Psoas muscle (tissue), 8 donors: ENCODE measurements around the gene DOK6. TPM values are rescaled to one million over a fixed set of nuclear protein-coding genes. Genes with fewer than 3 reads are reported as not detected.

Experiments
- ATAC-seq, 4 donors: fragments of 200-7000 bp; cut with Tn5 transposase; one replicate each; pipeline ENCODE4 v1.9.1; 2020; ENCODE audit warnings: moderate library complexity in 3 of 4, mild to moderate bottlenecking in 2 of 4
- DNase-seq, 2 donors: peaks; one replicate each; pipeline ENCODE4 v3.0.0-alpha.2; 2020
- H3K27ac ChIP-seq: fragments of 200-600 bp; one replicate; pipeline ENCODE4 v1.8.0; 2022
- H3K27me3 ChIP-seq, 3 donors: fragments of 200-600 bp in 1 of 3; one replicate each; pipeline versions ENCODE4 v1.6.1 to v1.8.0; 2013 to 2022; ENCODE audit warnings: low read length in 2 of 3, mild to moderate bottlenecking in 2 of 3, moderate library complexity in 1 of 3; ENCODE audit not compliant: insufficient read depth in 3 of 3
- H3K36me3 ChIP-seq, 2 donors: fragments of 200-600 bp in 1 of 2; one replicate each; pipeline versions ENCODE4 v1.6.1 to v1.8.0; 2013 to 2022; ENCODE audit warnings: low read depth in 1 of 2, mild to moderate bottlenecking in 1 of 2, moderate library complexity in 1 of 2; ENCODE audit not compliant: insufficient read depth in 1 of 2
- H3K4me1 ChIP-seq: fragments of 200-600 bp; one replicate; pipeline ENCODE4 v1.8.0; 2022
- H3K4me3 ChIP-seq: fragments of 200-600 bp; one replicate; pipeline ENCODE4 v1.8.0; 2022; ENCODE audit warnings: mild to moderate bottlenecking
- H3K9me3 ChIP-seq: fragments of 200-600 bp; one replicate; pipeline ENCODE4 v1.8.0; 2022
- WGBS, 3 donors: extraction: QIAGEN DNeasy Blood & Tissue Kit; methylation state at CpG; one replicate each; pipeline versions ENCODE4 v1.1.6 to v1.1.7; 2013; 5-methylcytosine and 5-hydroxymethylcytosine counted together
- intact Hi-C, 2 donors: fragments of 100-400 bp; cut with DNase I; formaldehyde crosslinking; loops; one replicate each; pipeline versions ENCODE4 v1.11.0 to v1.14.2; 2022
- polyA plus RNA-seq, 3 donors: library from polyadenylated mRNA; stranded (reverse); fragments of 200-250 nt; gene quantifications; one replicate each; pipeline ENCODE4 v1.2.3, GENCODE V29; 2013
- total RNA-seq, 4 donors: library from RNA; stranded (reverse); fragmentation: NEBNext Ultra II Directional in 2 of 4; extraction: Animal tissue kit (Norgen Biotek cat#: 25700) in 2 of 4; gene quantifications; one replicate each; pipeline versions ENCODE4 v1.2.1 to v1.2.4, GENCODE V29; 2021 to 2023
- TF ChIP-seq, protein P1 (sequence below): fragments of 200-600 bp; IDR thresholded peaks from one replicate; pipeline ENCODE4 v1.8.0; 2022; ENCODE audit warnings: antibody characterized with exemption
- donor health status: healthy with polysubstance abuse.
- donor health status: DM: no; HTN: no; CAD: no; lungs with moderate emphysema.
- donor health status: Bipolar disorder and iron deficiency.
- donor health status: healthy.
- donor health status: DM: yes; HTN: yes; CAD: no.
- donor health status: DM: no; HTN: no; CAD: no.
- donor health status: DM: no; HTN: no; CAD: no.
- donor health status: DM: yes; HTN: yes; CAD: no.

DOK6 gene
- total and polyA plus RNA-seq, 7 donors: 0.05 to 0.97 (median 0.18) TPM

DNA sequence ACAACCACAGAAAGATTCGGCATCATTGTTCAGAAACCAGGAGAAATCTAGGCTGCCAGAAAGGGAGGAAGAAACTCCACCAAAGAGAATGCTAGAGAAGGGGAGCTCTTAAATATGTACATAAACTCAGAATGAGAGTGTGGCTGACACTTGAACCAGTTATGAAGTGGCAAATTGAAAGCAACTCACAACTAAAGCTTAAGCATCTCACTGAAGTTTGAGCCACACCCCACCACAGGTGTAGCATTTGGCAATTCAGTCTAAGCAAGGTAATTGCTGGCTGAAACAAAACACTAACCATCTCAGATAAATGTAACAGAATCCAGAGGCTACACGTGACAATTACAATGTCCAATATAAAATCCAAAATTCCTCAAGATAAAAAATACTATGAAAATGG, 168.4 kb downstream of the DOK6 start:
- TF ChIP-seq, protein P1, sequence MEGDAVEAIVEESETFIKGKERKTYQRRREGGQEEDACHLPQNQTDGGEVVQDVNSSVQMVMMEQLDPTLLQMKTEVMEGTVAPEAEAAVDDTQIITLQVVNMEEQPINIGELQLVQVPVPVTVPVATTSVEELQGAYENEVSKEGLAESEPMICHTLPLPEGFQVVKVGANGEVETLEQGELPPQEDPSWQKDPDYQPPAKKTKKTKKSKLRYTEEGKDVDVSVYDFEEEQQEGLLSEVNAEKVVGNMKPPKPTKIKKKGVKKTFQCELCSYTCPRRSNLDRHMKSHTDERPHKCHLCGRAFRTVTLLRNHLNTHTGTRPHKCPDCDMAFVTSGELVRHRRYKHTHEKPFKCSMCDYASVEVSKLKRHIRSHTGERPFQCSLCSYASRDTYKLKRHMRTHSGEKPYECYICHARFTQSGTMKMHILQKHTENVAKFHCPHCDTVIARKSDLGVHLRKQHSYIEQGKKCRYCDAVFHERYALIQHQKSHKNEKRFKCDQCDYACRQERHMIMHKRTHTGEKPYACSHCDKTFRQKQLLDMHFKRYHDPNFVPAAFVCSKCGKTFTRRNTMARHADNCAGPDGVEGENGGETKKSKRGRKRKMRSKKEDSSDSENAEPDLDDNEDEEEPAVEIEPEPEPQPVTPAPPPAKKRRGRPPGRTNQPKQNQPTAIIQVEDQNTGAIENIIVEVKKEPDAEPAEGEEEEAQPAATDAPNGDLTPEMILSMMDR: no peak
- ATAC-seq (no peak), DNase-seq (no peak)
- Histone ChIP-seq H3K27me3 (no peaks in the 10 kb centered on the region), H3K27ac (no peak overlapping the region), H3K4me1 (no peaks in the 10 kb centered on the region), H3K36me3 (no peaks in the 10 kb centered on the region), H3K4me3 (no peak overlapping the region), H3K9me3 (no peaks in the 10 kb centered on the region)
- intact Hi-C loops: no loop called here
- WGBS, 3 donors: 73 to 77% (median 75%) methylated on average over 2 of the region's 2 CpGs

DNA sequence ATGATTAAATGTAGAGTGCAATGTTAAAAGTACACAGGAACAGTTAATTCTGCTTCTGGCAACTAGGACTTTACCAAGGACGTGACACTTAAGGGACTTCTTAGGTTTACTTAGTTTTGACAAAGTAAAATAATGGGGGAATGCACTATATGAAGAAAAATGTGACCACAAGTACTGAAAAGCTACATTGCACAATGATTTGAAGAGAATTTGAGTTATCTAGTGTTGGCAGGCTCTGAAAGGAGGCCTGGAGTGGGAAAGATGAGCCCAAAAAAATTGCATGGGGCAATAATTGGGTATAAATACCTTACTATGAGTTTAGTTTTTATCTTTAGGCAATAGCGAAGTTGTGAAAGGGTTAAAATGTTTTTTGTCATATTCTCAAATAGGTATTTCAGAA, 173.7 kb downstream of the DOK6 start:
- Histone ChIP-seq H3K4me3 (no peak overlapping the region), H3K36me3 (no peaks in the 10 kb centered on the region), H3K27me3 (no peaks in the 10 kb centered on the region), H3K27ac (no peak overlapping the region), H3K9me3 (no peaks in the 10 kb centered on the region), H3K4me1 (no peaks in the 10 kb centered on the region)
- TF ChIP-seq, protein P1: no peak
- DNase-seq: no peak
- no peak for ATAC-seq
- intact Hi-C loops: no loop called here
- 79 to 90% (median 86%) methylated on average over 2 of the region's 2 CpGs for WGBS, 3 donors

DNA sequence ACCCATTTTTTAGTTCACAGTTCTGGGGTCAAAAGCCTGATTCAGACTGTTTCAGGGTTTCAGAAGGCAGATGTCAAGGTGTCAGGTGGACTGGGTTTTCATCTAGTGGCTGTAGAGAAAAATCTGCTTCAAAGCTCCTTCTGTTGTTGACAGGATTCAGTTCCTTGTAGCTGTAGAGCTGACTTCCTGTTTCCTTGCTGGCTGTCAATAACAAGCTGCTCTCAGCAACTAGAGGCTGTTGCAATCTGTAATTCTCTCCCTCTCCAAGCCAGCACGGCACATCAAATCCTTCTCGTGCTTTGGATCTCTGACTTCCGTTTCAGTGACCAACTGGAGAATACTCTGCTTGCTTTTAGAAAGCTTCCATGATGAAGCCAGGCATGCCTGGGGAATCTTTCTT, 179.4 kb downstream of the DOK6 start:
- peaks cover 4% of the 10 kb centered on the region for H3K9me3 ChIP-seq
- TF ChIP-seq, protein P1: no peak
- H3K36me3 ChIP-seq: no peaks in the 10 kb centered on the region
- no peak for ATAC-seq
- no peak for DNase-seq
- WGBS, 3 donors: 36 to 42% (median 41%) methylated on average over 3 of the region's 3 CpGs
- H3K27ac ChIP-seq: no peak overlapping the region
- no peaks in the 10 kb centered on the region for H3K4me1 ChIP-seq
- H3K4me3 ChIP-seq: no peak overlapping the region
- H3K27me3 ChIP-seq: no peaks in the 10 kb centered on the region
- intact Hi-C loops: no loop called here

DNA sequence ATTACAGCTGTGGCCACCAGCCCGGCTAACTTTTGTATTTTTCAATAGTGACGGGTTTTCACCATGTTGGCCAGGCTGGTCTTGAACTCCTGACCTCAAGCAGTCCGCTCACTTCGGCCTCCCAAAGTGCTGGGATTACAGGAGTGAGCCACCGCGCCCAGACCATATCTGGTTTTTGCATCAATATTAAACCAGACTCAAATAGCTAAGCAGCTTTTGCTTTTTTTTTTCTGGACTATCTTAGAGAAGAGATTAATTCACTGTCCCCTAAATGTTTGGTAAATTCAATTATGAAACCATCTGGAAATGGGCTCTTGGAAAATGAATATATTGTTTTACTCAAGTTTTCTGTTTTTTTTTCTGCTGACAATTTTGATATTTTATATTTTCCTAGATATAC, 183.7 kb downstream of the DOK6 start:
- TF ChIP-seq, protein P1: no peak
- intact Hi-C loops: no loop called here
- WGBS, 3 donors: 86 to 92% (median 90%) methylated on average over 6 of the region's 6 CpGs
- ATAC-seq (no peak), DNase-seq (no peak)
- no peaks in the 10 kb centered on the region for H3K36me3 ChIP-seq
- peaks cover 4% of the 10 kb centered on the region for H3K9me3 ChIP-seq
- no peaks in the 10 kb centered on the region for H3K27me3 ChIP-seq
- H3K4me1 ChIP-seq: no peaks in the 10 kb centered on the region
- H3K4me3 ChIP-seq: no peak overlapping the region
- H3K27ac ChIP-seq: no peak overlapping the region

DNA sequence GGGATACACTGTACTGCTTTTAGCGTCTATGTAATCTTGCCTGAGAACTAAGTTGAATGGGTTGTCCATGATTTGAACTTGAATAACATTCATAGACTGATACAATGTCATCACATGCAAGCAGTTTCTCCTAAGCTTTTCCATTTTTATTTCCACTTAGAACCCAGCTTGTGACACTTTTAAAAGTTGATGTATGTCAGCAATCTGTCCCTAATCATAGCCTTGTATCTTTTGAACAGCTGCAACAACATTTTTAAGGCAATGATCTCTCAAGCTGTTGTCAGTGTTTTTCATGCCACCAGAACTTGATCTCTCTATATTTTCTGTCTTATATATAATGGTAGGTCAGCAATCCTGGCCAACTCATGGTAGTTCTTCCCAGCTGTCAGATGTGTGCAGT, 185.0 kb downstream of the DOK6 start:
- ATAC-seq (no peak), DNase-seq (no peak)
- H3K27me3 ChIP-seq: no peaks in the 10 kb centered on the region
- peaks cover 4% of the 10 kb centered on the region for H3K9me3 ChIP-seq
- H3K36me3 ChIP-seq: no peaks in the 10 kb centered on the region
- WGBS, 3 donors: 73 to 86% (median 77%) methylated on average over 1 of the region's 1 CpG
- intact Hi-C loops: no loop called here
- H3K27ac ChIP-seq: no peak overlapping the region
- H3K4me1 ChIP-seq: no peaks in the 10 kb centered on the region
- no peak overlapping the region for H3K4me3 ChIP-seq
- TF ChIP-seq, protein P1: no peak
